Measurements from ENCODE around the gene ARHGAP44.
A peak's percentile ranks its signal among the peaks of the same experiment; 100 is the strongest.

The ARHGAP44 gene, protein sequence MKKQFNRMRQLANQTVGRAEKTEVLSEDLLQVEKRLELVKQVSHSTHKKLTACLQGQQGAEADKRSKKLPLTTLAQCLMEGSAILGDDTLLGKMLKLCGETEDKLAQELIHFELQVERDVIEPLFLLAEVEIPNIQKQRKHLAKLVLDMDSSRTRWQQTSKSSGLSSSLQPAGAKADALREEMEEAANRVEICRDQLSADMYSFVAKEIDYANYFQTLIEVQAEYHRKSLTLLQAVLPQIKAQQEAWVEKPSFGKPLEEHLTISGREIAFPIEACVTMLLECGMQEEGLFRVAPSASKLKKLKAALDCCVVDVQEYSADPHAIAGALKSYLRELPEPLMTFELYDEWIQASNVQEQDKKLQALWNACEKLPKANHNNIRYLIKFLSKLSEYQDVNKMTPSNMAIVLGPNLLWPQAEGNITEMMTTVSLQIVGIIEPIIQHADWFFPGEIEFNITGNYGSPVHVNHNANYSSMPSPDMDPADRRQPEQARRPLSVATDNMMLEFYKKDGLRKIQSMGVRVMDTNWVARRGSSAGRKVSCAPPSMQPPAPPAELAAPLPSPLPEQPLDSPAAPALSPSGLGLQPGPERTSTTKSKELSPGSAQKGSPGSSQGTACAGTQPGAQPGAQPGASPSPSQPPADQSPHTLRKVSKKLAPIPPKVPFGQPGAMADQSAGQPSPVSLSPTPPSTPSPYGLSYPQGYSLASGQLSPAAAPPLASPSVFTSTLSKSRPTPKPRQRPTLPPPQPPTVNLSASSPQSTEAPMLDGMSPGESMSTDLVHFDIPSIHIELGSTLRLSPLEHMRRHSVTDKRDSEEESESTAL

GRCh38 chr17:12789481-12790248 is at the start of gene ARHGAP44:
Gene ARHGAP44 (plus strand): TSS chr17:12789498. CDS start chr17:12789839, 341 bp downstream.
- no peak for TF ChIP-seq CTCF (IDR thresholded peaks at IDR 0.05)
- Mint-ChIP-seq H3K4me1 (peaks cover 9% of the 10 kb centered on the region), H3K36me3 (ENCODE audit: low read depth) (no peaks in the 10 kb centered on the region), H3K9me3 (no peaks in the 10 kb centered on the region), H3K4me3 (peak within 1 kb of the TSS; percentile 91), H3K27me3 (ENCODE audit: low read depth, poor library complexity) (peaks cover 60% of the 10 kb centered on the region), H3K27ac (no peak within 1 kb of the TSS)
- peak; percentile 87 for DNase-seq

GRCh38 chr17:12739500-12739899 is 49.8 kb upstream of the ARHGAP44 start:
- Mint-ChIP-seq H3K36me3 (ENCODE audit: low read depth) (no peaks in the 10 kb centered on the region), H3K4me1 (peaks cover 5% of the 10 kb centered on the region), H3K9me3 (no peaks in the 10 kb centered on the region), H3K27ac (no peak overlapping the region), H3K27me3 (ENCODE audit: low read depth, poor library complexity) (peaks cover 6% of the 10 kb centered on the region), H3K4me3 (no peak overlapping the region)
- no peak for DNase-seq
- no peak for TF ChIP-seq CTCF (IDR thresholded peaks at IDR 0.05)

DNA sequence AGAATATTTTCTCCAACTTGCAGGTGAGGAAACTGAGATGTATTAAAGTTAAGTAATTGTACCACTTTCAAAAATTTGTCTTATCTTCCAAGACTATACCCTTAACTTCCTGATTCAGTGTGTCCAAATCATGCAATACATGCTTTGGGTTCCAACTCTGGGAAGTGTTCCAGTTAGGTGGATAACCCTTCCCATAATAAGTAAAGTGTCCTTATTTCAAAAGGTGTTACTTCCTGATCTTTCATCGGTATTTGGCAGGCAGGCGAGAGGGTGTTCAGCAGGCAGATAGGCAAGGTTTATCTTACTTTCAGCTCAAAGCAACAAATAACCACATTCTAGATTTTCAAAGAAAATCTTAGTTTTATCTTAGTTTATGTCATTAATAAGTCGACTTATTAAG is 46.3 kb upstream of the ARHGAP44 start:
- H3K4me3 Mint-ChIP-seq: no peak overlapping the region
- H3K9me3 Mint-ChIP-seq: no peaks in the 10 kb centered on the region
- no peak for DNase-seq
- no peak overlapping the region for H3K27ac Mint-ChIP-seq
- H3K27me3 Mint-ChIP-seq (ENCODE audit: low read depth, poor library complexity): no peaks in the 10 kb centered on the region
- no peaks in the 10 kb centered on the region for H3K36me3 Mint-ChIP-seq (ENCODE audit: low read depth)
- H3K4me1 Mint-ChIP-seq: peaks cover 12% of the 10 kb centered on the region
- no peak for TF ChIP-seq CTCF (IDR thresholded peaks at IDR 0.05)

DNA sequence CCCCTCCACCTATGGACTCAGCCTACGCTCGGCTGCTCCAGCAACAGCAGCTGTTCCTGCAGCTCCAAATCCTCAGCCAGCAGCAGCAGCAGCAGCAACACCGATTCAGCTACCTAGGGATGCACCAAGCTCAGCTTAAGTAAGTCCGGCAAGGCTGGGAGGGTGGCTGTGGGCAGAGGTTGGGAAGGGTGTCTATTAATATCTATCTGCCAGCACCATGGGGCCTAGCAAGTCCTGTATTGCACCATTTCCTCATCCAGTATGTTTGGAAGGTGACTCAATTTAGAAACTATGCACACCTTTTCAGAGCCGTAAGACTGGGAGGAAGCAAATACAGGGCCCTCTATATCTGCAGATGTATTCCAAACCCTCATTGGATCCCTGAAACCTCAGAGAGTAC is 45.0 kb upstream of the ARHGAP44 start:
- peaks cover 12% of the 10 kb centered on the region for H3K4me1 Mint-ChIP-seq
- no peaks in the 10 kb centered on the region for H3K27me3 Mint-ChIP-seq (ENCODE audit: low read depth, poor library complexity)
- H3K36me3 Mint-ChIP-seq (ENCODE audit: low read depth): no peaks in the 10 kb centered on the region
- no peak for TF ChIP-seq CTCF (IDR thresholded peaks at IDR 0.05)
- H3K27ac Mint-ChIP-seq: no peak overlapping the region
- no peak overlapping the region for H3K4me3 Mint-ChIP-seq
- H3K9me3 Mint-ChIP-seq: no peaks in the 10 kb centered on the region
- no peak for DNase-seq

DNA sequence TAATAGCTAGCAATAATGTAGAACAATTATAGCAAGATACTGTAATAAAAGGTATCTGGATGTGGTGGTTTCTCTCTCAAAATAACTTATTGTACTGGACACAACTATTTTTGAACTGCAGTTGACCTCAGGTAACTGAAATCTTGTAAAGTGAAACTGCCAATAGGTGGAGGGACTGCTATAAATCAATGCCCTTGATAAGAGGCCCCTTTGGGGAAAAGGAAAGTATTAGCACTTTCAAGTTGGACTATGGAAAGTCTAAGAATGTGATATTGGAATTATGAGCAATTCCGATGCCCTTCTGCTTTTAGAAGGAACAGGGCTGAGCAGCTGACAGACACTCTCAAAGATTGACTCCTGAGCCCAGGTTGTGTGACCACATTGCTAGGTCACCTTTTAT is 44.5 kb upstream of the ARHGAP44 start:
- Mint-ChIP-seq H3K9me3 (no peaks in the 10 kb centered on the region), H3K4me3 (no peak overlapping the region), H3K27me3 (ENCODE audit: low read depth, poor library complexity) (no peaks in the 10 kb centered on the region), H3K27ac (no peak overlapping the region), H3K36me3 (ENCODE audit: low read depth) (no peaks in the 10 kb centered on the region), H3K4me1 (peaks cover 12% of the 10 kb centered on the region)
- no peak for TF ChIP-seq CTCF (IDR thresholded peaks at IDR 0.05)
- DNase-seq: no peak

Measured in nephron progenitor cell (in vitro differentiated cells).